Sigmoid colon (tissue), 7 donors: Measurements from ENCODE around the gene PDE5A. TPM values are rescaled to one million over a fixed set of nuclear protein-coding genes. Genes with fewer than 3 reads are reported as not detected.

Experiments used
- DNase-seq: peaks from one replicate; pipeline ENCODE4 v3.0.0-alpha.2; 2019
- H3K27ac ChIP-seq, 4 donors: fragments of 200-600 bp; sonication (generic); one replicate each; pipeline ENCODE4 v1.5.1; 2016 to 2019; ENCODE audit warnings: mild to moderate bottlenecking in 1 of 4
- H3K27me3 ChIP-seq, 3 donors: fragments of 200-600 bp; sonication (generic); one replicate each; pipeline ENCODE4 v1.5.1; 2019; ENCODE audit warnings: mild to moderate bottlenecking in 1 of 3
- H3K36me3 ChIP-seq, 4 donors: fragments of 200-600 bp; sonication (generic); one replicate each; pipeline ENCODE4 v1.5.1; 2016 to 2019
- H3K4me1 ChIP-seq, 4 donors: fragments of 200-600 bp; sonication (generic); one replicate each; pipeline ENCODE4 v1.5.1; 2017 to 2019
- H3K4me3 ChIP-seq, 4 donors: fragments of 200-600 bp; sonication (generic); one replicate each; pipeline ENCODE4 v1.5.1; 2017 to 2019; ENCODE audit warnings: mild to moderate bottlenecking in 2 of 4, moderate library complexity in 1 of 4
- H3K9me3 ChIP-seq, 4 donors: fragments of 200-600 bp in 3 of 4; sonication (generic) in 3 of 4; one replicate each; pipeline versions ENCODE4 v1.5.1 to v1.6.1; 2013 to 2019
- EP300 ChIP-seq, 4 donors: sonication (generic); formaldehyde crosslinking; IDR thresholded peaks; one replicate each; pipeline ENCODE4 v1.6.1; 2017; ENCODE audit warnings: antibody characterized with exemption in 4 of 4
- POLR2A ChIP-seq, 2 donors: fragments of 450-650 bp; IDR thresholded peaks; one replicate each; pipeline ENCODE4 v1.6.1; 2016; ENCODE audit warnings: antibody characterized with exemption in 2 of 2, mild to moderate bottlenecking in 2 of 2, moderate library complexity in 2 of 2
- POLR2AphosphoS5 ChIP-seq, 4 donors: sonication (generic); formaldehyde crosslinking; IDR thresholded peaks; one replicate each; pipeline ENCODE4 v1.6.1; 2017; ENCODE audit warnings: antibody characterized with exemption in 4 of 4
- WGBS, 2 donors: extraction: QIAGEN DNeasy Blood & Tissue Kit; methylation state at CpG; one replicate each; pipeline ENCODE4 v1.1.7; 2013; 5-methylcytosine and 5-hydroxymethylcytosine counted together
- intact Hi-C: fragments of 100-400 bp; cut with DNase I; formaldehyde crosslinking; loops from one replicate; pipeline ENCODE4 v1.15.1; 2023
- polyA plus RNA-seq, 3 donors: library from polyadenylated mRNA; stranded (reverse); fragments of 200-250 nt; gene quantifications; one replicate each; pipeline ENCODE4 v1.2.3, GENCODE V29; 2013
- total RNA-seq, 4 donors: library from RNA; depleted of rRNA; stranded (reverse); fragments of >200 nt; gene quantifications; one replicate each; pipeline ENCODE4 v1.1.0, GENCODE V29; 2016
- TF ChIP-seq, protein P1 (sequence below), 4 experiments: fragments of 450-650 bp in 3 of 4; fragments of 200-600 bp in 1 of 4; IDR thresholded peaks; one replicate each; pipeline ENCODE4 v1.5.1; 2016 to 2019; ENCODE audit warnings: antibody characterized with exemption in 4 of 4, mild to moderate bottlenecking in 3 of 4, moderate library complexity in 2 of 4
- donor health status: healthy with polysubstance abuse.
- donor health status: Bipolar disorder and iron deficiency.
- donor health status: healthy.

Gene PDE5A
- total and polyA plus RNA-seq, 7 donors, result 5.5 to 209 (median 138) TPM

DNA sequence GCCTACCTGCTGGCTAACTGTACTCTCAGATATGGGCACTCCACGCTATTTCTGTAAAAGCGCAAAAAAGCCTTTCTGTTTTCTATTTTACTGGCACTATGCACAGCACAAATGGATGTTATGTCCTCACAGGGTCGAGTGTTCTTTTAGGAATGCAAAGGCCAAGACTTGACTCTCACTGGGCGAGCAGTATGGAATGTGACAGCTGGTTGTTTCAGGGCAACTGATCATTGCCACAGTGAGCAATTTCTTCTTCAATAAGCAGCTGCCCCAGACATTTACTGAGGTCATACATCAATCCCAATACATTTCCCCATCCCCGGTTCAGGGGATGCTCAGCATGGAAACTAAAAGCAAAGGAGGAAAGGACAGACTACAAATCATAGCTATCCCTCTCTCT lies 58.2 kb downstream of the PDE5A start:
- 74 to 81% methylated on average over 5 of the region's 5 CpGs for WGBS, 2 donors
- H3K27ac ChIP-seq, result peak overlapping the region; percentile 48 to 68 (median 62)
- H3K27me3 ChIP-seq, result no peaks in the 10 kb centered on the region
- intact Hi-C loops, result no loop called here
- H3K4me3 ChIP-seq, result no peak overlapping the region
- H3K4me1 ChIP-seq, result peaks cover 0 to 26% (median 23%) of the 10 kb centered on the region in 4 donors
- TF ChIP-seq POLR2AphosphoS5 (IDR thresholded peaks at IDR 0.05) (no peak), POLR2A (IDR thresholded peaks at IDR 0.05) (no peak), EP300 (IDR thresholded peaks at IDR 0.05) (no peak)
- TF ChIP-seq, protein P1, sequence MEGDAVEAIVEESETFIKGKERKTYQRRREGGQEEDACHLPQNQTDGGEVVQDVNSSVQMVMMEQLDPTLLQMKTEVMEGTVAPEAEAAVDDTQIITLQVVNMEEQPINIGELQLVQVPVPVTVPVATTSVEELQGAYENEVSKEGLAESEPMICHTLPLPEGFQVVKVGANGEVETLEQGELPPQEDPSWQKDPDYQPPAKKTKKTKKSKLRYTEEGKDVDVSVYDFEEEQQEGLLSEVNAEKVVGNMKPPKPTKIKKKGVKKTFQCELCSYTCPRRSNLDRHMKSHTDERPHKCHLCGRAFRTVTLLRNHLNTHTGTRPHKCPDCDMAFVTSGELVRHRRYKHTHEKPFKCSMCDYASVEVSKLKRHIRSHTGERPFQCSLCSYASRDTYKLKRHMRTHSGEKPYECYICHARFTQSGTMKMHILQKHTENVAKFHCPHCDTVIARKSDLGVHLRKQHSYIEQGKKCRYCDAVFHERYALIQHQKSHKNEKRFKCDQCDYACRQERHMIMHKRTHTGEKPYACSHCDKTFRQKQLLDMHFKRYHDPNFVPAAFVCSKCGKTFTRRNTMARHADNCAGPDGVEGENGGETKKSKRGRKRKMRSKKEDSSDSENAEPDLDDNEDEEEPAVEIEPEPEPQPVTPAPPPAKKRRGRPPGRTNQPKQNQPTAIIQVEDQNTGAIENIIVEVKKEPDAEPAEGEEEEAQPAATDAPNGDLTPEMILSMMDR (IDR thresholded peaks at IDR 0.05), result no peak
- DNase-seq, result no peak
- no peaks in the 10 kb centered on the region for H3K9me3 ChIP-seq
- peaks cover 0 to 14% (median 5%) of the 10 kb centered on the region in 4 donors for H3K36me3 ChIP-seq

DNA sequence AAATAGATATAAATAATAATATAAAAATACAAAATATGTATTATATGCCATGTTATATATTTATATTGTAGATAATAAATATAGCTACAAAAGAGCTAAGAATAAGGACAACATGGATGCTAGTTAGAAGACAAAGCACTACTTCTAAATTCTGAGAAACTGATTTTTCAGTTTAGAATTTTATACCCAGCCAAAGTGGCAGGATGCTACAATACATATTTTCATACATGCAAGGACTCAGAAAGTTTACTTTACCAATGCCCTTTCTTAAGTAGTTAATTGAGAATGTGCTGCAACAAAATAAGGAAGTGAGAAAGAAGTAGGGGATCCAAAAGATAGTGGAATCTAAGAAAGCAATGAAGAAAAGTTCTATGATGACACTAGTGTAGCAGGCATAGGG lies 64.5 kb downstream of the PDE5A start:
- peaks cover 0 to 12% (median 2%) of the 10 kb centered on the region in 4 donors for H3K4me1 ChIP-seq
- peaks cover 0 to 73% (median 24%) of the 10 kb centered on the region in 4 donors for H3K36me3 ChIP-seq
- H3K27me3 ChIP-seq, result no peaks in the 10 kb centered on the region
- H3K9me3 ChIP-seq, result peaks cover 0 to 9% (median 3%) of the 10 kb centered on the region in 4 donors
- TF ChIP-seq POLR2AphosphoS5 (IDR thresholded peaks at IDR 0.05), result no peak
- TF ChIP-seq, protein P1 (IDR thresholded peaks at IDR 0.05), result no peak
- TF ChIP-seq POLR2A (IDR thresholded peaks at IDR 0.05), result no peak
- no peak overlapping the region for H3K27ac ChIP-seq
- no peak for DNase-seq
- intact Hi-C loops, result no loop called here
- no peak overlapping the region for H3K4me3 ChIP-seq

DNA sequence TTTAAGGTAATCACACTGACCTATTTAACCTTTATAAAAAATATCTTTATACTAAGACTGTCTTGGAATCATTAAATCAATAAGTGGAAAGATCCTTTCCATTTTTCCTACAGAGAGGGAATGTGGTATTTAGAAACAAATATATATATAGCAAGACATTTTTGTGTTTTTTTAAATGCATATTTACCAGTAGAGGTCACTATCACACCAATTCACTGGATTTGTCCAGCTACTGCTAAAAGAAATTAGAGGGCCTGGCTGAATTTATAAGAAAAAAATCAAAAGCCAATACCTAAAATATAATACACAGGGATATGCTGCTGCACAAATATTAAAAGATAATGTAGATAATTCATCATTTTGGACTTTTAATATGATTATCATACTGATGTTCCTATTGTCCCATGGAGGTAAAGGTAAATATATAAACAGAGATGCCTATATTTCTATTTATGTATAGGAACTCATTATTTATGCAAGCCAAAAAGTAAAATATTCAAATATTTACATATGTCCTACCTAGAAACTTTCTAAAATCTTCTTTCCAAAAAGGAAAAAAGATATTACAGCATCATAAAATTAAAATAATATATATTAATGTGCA lies 69.5 kb downstream of the PDE5A start:
- TF ChIP-seq, protein P1 (IDR thresholded peaks at IDR 0.05), result peak; percentile 35 to 61 (median 40)
- no peak for TF ChIP-seq POLR2AphosphoS5 (IDR thresholded peaks at IDR 0.05)
- intact Hi-C loops, result loop anchor here (1.0 kb wide), 1 partner anchor 68 kb away; no protein-coding TSS in a partner anchor

DNA sequence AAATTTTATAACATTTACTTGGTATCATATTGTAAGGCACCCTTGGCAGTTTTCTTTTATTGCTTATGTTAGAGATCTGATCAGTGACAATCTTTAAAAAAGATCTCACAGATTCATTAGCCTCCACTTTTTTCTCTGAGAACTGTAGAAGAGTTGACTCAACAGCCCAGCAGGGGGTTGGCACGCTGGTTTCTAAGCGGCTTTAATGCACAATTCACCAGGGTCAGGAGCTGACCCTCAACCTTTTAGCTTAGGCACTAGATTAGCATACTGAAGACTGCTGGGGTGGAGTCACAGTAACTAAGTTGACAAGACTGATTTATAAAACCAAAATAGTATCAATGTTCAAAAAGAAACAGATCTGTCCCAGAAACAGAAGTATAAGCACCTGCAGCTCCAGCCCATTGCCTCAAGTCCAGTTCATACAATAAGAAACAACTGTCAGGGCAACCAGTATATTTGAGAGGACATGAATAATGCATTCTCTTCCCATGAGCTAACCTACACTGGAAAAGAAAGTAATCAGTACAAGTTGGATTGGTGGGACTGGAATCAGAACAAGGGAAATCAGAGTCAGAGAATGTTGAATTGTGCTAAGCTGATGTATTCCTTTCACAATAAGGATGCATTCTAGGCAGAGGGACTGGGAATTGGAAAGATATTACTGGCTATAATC lies 77.6 kb downstream of the PDE5A start:
- TF ChIP-seq POLR2A (IDR thresholded peaks at IDR 0.05) (no peak), POLR2AphosphoS5 (IDR thresholded peaks at IDR 0.05) (no peak), EP300 (IDR thresholded peaks at IDR 0.05) (no peak)
- TF ChIP-seq, protein P1 (IDR thresholded peaks at IDR 0.05), result no peak
- no peak for DNase-seq
- peaks cover 0 to 12% (median 0%) of the 10 kb centered on the region in 4 donors for H3K4me1 ChIP-seq
- 62 to 94% methylated on average over 2 of the region's 2 CpGs for WGBS, 2 donors
- intact Hi-C loops, result no loop called here
- no peaks in the 10 kb centered on the region for H3K9me3 ChIP-seq
- H3K27me3 ChIP-seq, result no peaks in the 10 kb centered on the region
- no peak overlapping the region for H3K4me3 ChIP-seq
- peaks cover 0 to 47% (median 1%) of the 10 kb centered on the region in 4 donors for H3K36me3 ChIP-seq
- H3K27ac ChIP-seq, result peak overlapping the region in 2 of 4 donors; percentile 30

More for the DNA sequence above, 69.5 kb downstream of the PDE5A start:
- Histone ChIP-seq H3K27me3 (no peaks in the 10 kb centered on the region), H3K27ac (peak overlapping the region in 2 of 4 donors; percentile 38 to 40), H3K36me3 (peaks cover 0 to 66% (median 15%) of the 10 kb centered on the region in 4 donors), H3K4me1 (peaks cover 0 to 15% (median 6%) of the 10 kb centered on the region in 4 donors), H3K4me3 (no peak overlapping the region), H3K9me3 (peaks cover 0 to 4% (median under 1%) of the 10 kb centered on the region in 4 donors)
- DNase-seq, result no peak
